Measurements from ENCODE around the gene BLID.
A peak's percentile ranks its signal among the peaks of the same experiment; 100 is the strongest.

BLID gene

DNA sequence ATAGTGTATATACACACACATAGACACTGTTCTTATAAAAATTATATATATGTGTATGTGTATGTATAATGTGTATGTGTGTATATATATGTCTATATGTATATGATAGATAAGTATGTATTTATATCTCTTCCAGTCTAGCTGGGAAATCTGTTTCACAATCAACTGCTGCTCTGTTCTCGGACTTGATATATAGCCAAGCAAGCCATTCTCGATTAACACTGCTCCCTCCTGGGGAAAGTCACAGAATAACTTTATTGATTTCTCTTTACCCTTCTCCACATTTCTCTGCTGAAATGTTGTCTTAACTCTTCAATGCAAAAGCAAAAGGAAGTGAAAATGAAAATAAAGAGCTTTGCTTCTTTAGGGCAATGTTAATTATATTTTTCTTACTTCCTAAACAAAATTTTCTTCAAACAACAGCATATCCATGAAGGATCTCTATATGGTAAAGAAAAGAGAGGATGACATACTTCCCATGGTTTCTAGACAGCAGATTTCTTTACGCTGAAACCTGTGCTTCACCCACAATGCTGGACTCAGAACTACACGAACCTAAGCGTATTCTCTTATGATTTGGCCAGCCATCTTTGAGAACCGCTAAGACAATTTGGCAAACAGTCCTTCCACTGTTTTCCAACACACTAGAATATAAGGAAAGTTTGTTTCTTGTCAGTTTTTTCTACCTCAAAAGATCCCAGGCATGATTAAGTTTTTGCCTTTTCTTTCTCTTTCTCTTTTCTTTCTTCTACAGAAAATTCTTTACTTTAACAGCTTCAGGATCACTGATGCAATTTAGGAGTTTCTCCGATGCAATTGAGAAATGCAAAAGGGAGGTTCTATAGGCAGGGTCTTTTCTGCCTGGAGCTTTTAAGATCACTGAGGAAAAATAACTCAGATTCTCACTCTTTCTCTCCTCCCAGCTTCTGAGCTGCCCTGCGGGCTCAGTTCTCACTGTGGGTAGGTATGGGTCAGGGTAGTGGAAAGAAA is 1.9 kb downstream of the BLID start:
- Histone ChIP-seq H3K4ac (ENCODE audit: low read depth, low read length) (no peak overlapping the region), H3K4me1 (ENCODE audit: control insufficient read depth in 1 of 2, insufficient read depth in 2 of 2, low read length in 2 of 2) (no peaks in the 10 kb centered on the region), H3K27me3 (ENCODE audit: insufficient read depth, low read length) (no peaks in the 10 kb centered on the region), H2AFZ (ENCODE audit: insufficient read depth, low read length, poor library complexity) (no peak overlapping the region), H2AK5ac (ENCODE audit: low read length) (no peak overlapping the region), H3K18ac (ENCODE audit: low read length) (no peak overlapping the region), H3K9ac (ENCODE audit: low read length) (no peak overlapping the region), H4K8ac (ENCODE audit: low read depth, low read length) (no peak overlapping the region), H4K12ac (ENCODE audit: low read depth, low read length) (no peak overlapping the region), H3K14ac (ENCODE audit: low read length) (no peak overlapping the region), H3K27ac (ENCODE audit: low read depth, low read length) (no peak overlapping the region), H3K23ac (ENCODE audit: low read length) (no peak overlapping the region), H2BK120ac (ENCODE audit: insufficient read depth, low read length, poor library complexity) (no peak overlapping the region), H2BK5ac (ENCODE audit: low read depth, low read length, poor library complexity) (no peak overlapping the region), H3K36me3 (ENCODE audit: control insufficient read depth in 1 of 2, insufficient read depth in 2 of 2, low read length in 2 of 2) (no peaks in the 10 kb centered on the region), H3K9me3 (ENCODE audit: insufficient read depth, low read depth, low read length) (no peaks in the 10 kb centered on the region), H3K79me1 (ENCODE audit: low read length) (no peaks in the 10 kb centered on the region), H4K91ac (ENCODE audit: low read depth, low read length) (no peak overlapping the region), H3K4me2 (ENCODE audit: low read length) (no peak overlapping the region), H2BK12ac (ENCODE audit: low read length) (no peak overlapping the region), H3K4me3 (ENCODE audit: low read depth, low read length) (no peak overlapping the region), H3K79me2 (ENCODE audit: control insufficient read depth, insufficient read depth, low read length, poor library complexity) (no peaks in the 10 kb centered on the region)
- peak; percentile 45 to 69 for DNase-seq
- no CpG with 5 or more reads among the region's 8 CpGs for WGBS (ENCODE audit: extremely low coverage, insufficient coverage, insufficient read length)

DNA sequence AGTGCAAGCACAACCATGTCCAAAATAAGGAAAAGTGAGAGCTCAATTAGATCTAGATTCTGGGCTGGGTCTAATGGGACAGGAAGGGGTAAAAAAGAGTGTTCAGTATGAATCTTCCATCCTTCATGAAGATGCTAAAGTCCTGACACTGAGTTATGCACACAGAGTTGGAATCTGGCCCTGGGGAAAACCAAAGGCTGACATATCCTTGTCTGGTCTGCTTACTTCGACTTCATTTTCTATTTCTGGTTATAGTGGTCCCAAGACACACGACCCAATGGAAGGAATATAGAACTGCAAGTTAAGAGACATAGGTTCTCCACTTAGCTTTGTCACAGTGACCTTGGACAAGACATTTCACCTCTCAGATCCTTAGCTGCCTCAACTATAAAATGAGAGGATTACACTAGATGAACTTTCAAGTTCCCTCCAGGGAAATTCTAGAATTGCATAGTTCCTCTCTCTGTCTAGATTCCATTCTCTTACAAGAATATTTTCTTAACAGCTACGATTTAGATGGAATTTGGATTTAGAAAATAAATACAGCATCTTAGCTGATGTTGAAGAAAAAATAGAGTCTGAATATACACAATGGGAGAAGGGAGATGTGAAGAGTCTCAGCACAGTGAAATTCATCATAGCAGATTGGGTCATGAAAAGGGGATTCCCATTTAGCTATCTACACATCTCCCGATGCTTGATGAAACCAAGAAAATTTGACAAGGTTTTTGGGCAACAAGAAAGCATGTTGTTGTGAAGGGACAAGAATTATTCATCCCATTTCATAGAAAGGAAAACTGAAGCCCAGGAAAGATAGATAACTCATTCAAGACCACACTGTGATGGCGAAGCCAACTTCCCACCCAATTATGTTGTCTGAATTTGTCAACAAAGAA is 3.3 kb downstream of the BLID start:
- Histone ChIP-seq H3K4ac (ENCODE audit: low read depth, low read length) (no peak overlapping the region), H3K36me3 (ENCODE audit: control insufficient read depth in 1 of 2, insufficient read depth in 2 of 2, low read length in 2 of 2) (no peaks in the 10 kb centered on the region), H2AK5ac (ENCODE audit: low read length) (no peak overlapping the region), H3K27me3 (ENCODE audit: insufficient read depth, low read length) (no peaks in the 10 kb centered on the region), H4K12ac (ENCODE audit: low read depth, low read length) (no peak overlapping the region), H3K79me2 (ENCODE audit: control insufficient read depth, insufficient read depth, low read length, poor library complexity) (no peaks in the 10 kb centered on the region), H3K4me3 (ENCODE audit: low read depth, low read length) (no peak overlapping the region), H3K18ac (ENCODE audit: low read length) (no peak overlapping the region), H4K8ac (ENCODE audit: low read depth, low read length) (no peak overlapping the region), H3K23ac (ENCODE audit: low read length) (no peak overlapping the region), H2BK12ac (ENCODE audit: low read length) (no peak overlapping the region), H3K27ac (ENCODE audit: low read depth, low read length) (no peak overlapping the region), H3K9me3 (ENCODE audit: insufficient read depth, low read depth, low read length) (no peaks in the 10 kb centered on the region), H3K79me1 (ENCODE audit: low read length) (no peaks in the 10 kb centered on the region), H2AFZ (ENCODE audit: insufficient read depth, low read length, poor library complexity) (no peak overlapping the region), H3K4me2 (ENCODE audit: low read length) (no peak overlapping the region), H4K91ac (ENCODE audit: low read depth, low read length) (no peak overlapping the region), H3K14ac (ENCODE audit: low read length) (no peak overlapping the region), H3K4me1 (ENCODE audit: control insufficient read depth in 1 of 2, insufficient read depth in 2 of 2, low read length in 2 of 2) (no peaks in the 10 kb centered on the region), H2BK120ac (ENCODE audit: insufficient read depth, low read length, poor library complexity) (no peak overlapping the region), H3K9ac (ENCODE audit: low read length) (no peak overlapping the region), H2BK5ac (ENCODE audit: low read depth, low read length, poor library complexity) (no peak overlapping the region)
- no CpG with 5 or more reads among the region's 5 CpGs for WGBS (ENCODE audit: extremely low coverage, insufficient coverage, insufficient read length)
- DNase-seq: peak; percentile 30 to 60

GRCh38 chr11:122109932-122110331 is 6.1 kb downstream of the BLID start:
- H2BK5ac ChIP-seq (ENCODE audit: low read depth, low read length, poor library complexity): no peak overlapping the region
- H3K23ac ChIP-seq (ENCODE audit: low read length): no peak overlapping the region
- no peak overlapping the region for H3K14ac ChIP-seq (ENCODE audit: low read length)
- H3K9me3 ChIP-seq (ENCODE audit: insufficient read depth, low read depth, low read length): no peaks in the 10 kb centered on the region
- H3K79me1 ChIP-seq (ENCODE audit: low read length): no peaks in the 10 kb centered on the region
- no peak overlapping the region for H3K18ac ChIP-seq (ENCODE audit: low read length)
- H2AK5ac ChIP-seq (ENCODE audit: low read length): no peak overlapping the region
- no peak overlapping the region for H3K9ac ChIP-seq (ENCODE audit: low read length)
- H2AFZ ChIP-seq (ENCODE audit: insufficient read depth, low read length, poor library complexity): no peak overlapping the region
- no peak overlapping the region for H2BK120ac ChIP-seq (ENCODE audit: insufficient read depth, low read length, poor library complexity)
- no peak overlapping the region for H3K4me2 ChIP-seq (ENCODE audit: low read length)
- WGBS (ENCODE audit: extremely low coverage, insufficient coverage, insufficient read length): no CpG with 5 or more reads among the region's 4 CpGs
- H4K8ac ChIP-seq (ENCODE audit: low read depth, low read length): no peak overlapping the region
- no peaks in the 10 kb centered on the region for H3K4me1 ChIP-seq (ENCODE audit: control insufficient read depth in 1 of 2, insufficient read depth in 2 of 2, low read length in 2 of 2)
- no peaks in the 10 kb centered on the region for H3K36me3 ChIP-seq (ENCODE audit: control insufficient read depth in 1 of 2, insufficient read depth in 2 of 2, low read length in 2 of 2)
- H3K4me3 ChIP-seq (ENCODE audit: low read depth, low read length): no peak overlapping the region
- no peak overlapping the region for H3K4ac ChIP-seq (ENCODE audit: low read depth, low read length)
- H3K27me3 ChIP-seq (ENCODE audit: insufficient read depth, low read length): no peaks in the 10 kb centered on the region
- H4K12ac ChIP-seq (ENCODE audit: low read depth, low read length): no peak overlapping the region
- DNase-seq: no peak
- no peaks in the 10 kb centered on the region for H3K79me2 ChIP-seq (ENCODE audit: control insufficient read depth, insufficient read depth, low read length, poor library complexity)
- no peak overlapping the region for H2BK12ac ChIP-seq (ENCODE audit: low read length)
- H3K27ac ChIP-seq (ENCODE audit: low read depth, low read length): no peak overlapping the region
- no peak overlapping the region for H4K91ac ChIP-seq (ENCODE audit: low read depth, low read length)

DNA sequence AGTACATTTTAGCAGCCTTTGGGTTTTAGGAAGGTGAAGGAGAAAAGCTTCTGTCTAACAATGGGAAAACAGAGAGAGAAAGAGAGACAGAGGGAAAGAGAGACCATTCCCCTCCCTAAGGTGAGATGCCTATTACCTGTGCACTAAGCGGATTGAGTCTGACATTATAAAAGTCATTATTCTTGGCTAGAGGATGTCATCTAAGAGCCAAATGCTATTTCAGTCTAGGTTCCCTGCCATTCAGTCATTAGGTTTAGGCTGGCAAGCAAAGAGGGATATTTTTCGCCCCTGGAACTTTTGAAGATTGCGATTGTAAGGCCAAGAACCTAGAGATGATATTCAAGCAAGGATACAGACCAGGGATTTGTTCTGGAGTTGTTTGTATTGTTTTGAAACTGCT is 7.2 kb downstream of the BLID start:
- H3K27me3 ChIP-seq (ENCODE audit: insufficient read depth, low read length): no peaks in the 10 kb centered on the region
- H3K9ac ChIP-seq (ENCODE audit: low read length): no peak overlapping the region
- H4K12ac ChIP-seq (ENCODE audit: low read depth, low read length): no peak overlapping the region
- H4K8ac ChIP-seq (ENCODE audit: low read depth, low read length): no peak overlapping the region
- no peak overlapping the region for H3K4me2 ChIP-seq (ENCODE audit: low read length)
- H2AK5ac ChIP-seq (ENCODE audit: low read length): no peak overlapping the region
- no peak overlapping the region for H2AFZ ChIP-seq (ENCODE audit: insufficient read depth, low read length, poor library complexity)
- no peak overlapping the region for H3K23ac ChIP-seq (ENCODE audit: low read length)
- no peak overlapping the region for H3K4ac ChIP-seq (ENCODE audit: low read depth, low read length)
- H4K91ac ChIP-seq (ENCODE audit: low read depth, low read length): no peak overlapping the region
- H3K9me3 ChIP-seq (ENCODE audit: insufficient read depth, low read depth, low read length): no peaks in the 10 kb centered on the region
- H3K14ac ChIP-seq (ENCODE audit: low read length): no peak overlapping the region
- no peak overlapping the region for H3K27ac ChIP-seq (ENCODE audit: low read depth, low read length)
- H3K4me3 ChIP-seq (ENCODE audit: low read depth, low read length): no peak overlapping the region
- WGBS (ENCODE audit: extremely low coverage, insufficient coverage, insufficient read length): no CpG with 5 or more reads among the region's 3 CpGs
- no peak overlapping the region for H2BK12ac ChIP-seq (ENCODE audit: low read length)
- H3K18ac ChIP-seq (ENCODE audit: low read length): no peak overlapping the region
- DNase-seq: no peak
- H2BK5ac ChIP-seq (ENCODE audit: low read depth, low read length, poor library complexity): no peak overlapping the region
- H2BK120ac ChIP-seq (ENCODE audit: insufficient read depth, low read length, poor library complexity): no peak overlapping the region
- no peaks in the 10 kb centered on the region for H3K79me1 ChIP-seq (ENCODE audit: low read length)
- no peaks in the 10 kb centered on the region for H3K4me1 ChIP-seq (ENCODE audit: control insufficient read depth in 1 of 2, insufficient read depth in 2 of 2, low read length in 2 of 2)
- no peaks in the 10 kb centered on the region for H3K79me2 ChIP-seq (ENCODE audit: control insufficient read depth, insufficient read depth, low read length, poor library complexity)
- H3K36me3 ChIP-seq (ENCODE audit: control insufficient read depth in 1 of 2, insufficient read depth in 2 of 2, low read length in 2 of 2): no peaks in the 10 kb centered on the region

Measured in trophoblast cell (in vitro differentiated cells and primary cell).